ENCODE measurements around the gene DPH3. TPM values are rescaled to one million over a fixed set of nuclear protein-coding genes. Genes with fewer than 3 reads are reported as not detected.

DPH3 gene
- total and polyA plus RNA-seq, 2 experiments from 2014 or later: 15.3 to 84.3 TPM

GRCh38 chr3:16245609-16246008 is 19.1 kb downstream of the DPH3 start:
- Histone ChIP-seq H3K4me2 (no peak overlapping the region), H3F3A (replicated peaks; ENCODE audit: low read depth) (no peaks in the 10 kb centered on the region), H4K20me1 (replicated peaks; ENCODE audit: insufficient read depth) (no peaks in the 10 kb centered on the region; the same call in 1 of the 2 replicates), H3K27ac (ENCODE audit: low read depth) (no peak overlapping the region), H3K27me3 (ENCODE audit: insufficient read depth) (no peaks in the 10 kb centered on the region), H3K79me2 (replicated peaks; ENCODE audit: insufficient read depth) (no peaks in the 10 kb centered on the region), H3K9me2 (ENCODE audit: insufficient read depth) (no peaks in the 10 kb centered on the region), H3K4me1 (ENCODE audit: insufficient read depth) (no peaks in the 10 kb centered on the region), H3K4me3 (no peak overlapping the region), H3K36me3 (ENCODE audit: insufficient read depth) (no peaks in the 10 kb centered on the region), H2AFZ (0 out of 2 replicates have a peak overlapping the region, but pooled peaks have one; percentile 7)
- DNase-seq (ENCODE audit: low spot score) (no peak), ATAC-seq (no peak)
- TF ChIP-seq CREB1 (CRISPR knock-in tag; IDR thresholded peaks at IDR 0.05; ENCODE audit: low read depth) (no peak), EZH2phosphoT487 (IDR thresholded peaks at IDR 0.05; ENCODE audit: unreplicated experiment) (no peak), ZNF114 (CRISPR knock-in tag; IDR thresholded peaks at IDR 0.05) (no peak), CTCF (conservative IDR thresholded peaks at IDR 0.05; ENCODE audit: low read depth in 2 of 2) (no peak)
- Mint-ChIP-seq H3K27ac (no peak overlapping the region), H3K9me3 (no peaks in the 10 kb centered on the region; the same call in 2 of the 3 replicates), H3K4me1 (peaks cover 4% of the 10 kb centered on the region; the same call in 2 of the 3 replicates), H3K36me3 (ENCODE audit: low read depth) (no peaks in the 10 kb centered on the region), H3K4me3 (no peak overlapping the region), H3K27me3 (ENCODE audit: insufficient read depth, low read depth, poor library complexity) (peaks cover 8% of the 10 kb centered on the region)

GRCh38 chr3:16243706-16244490 is 20.8 kb downstream of the DPH3 start:
- H3K79me2 ChIP-seq (replicated peaks; ENCODE audit: insufficient read depth): no peaks in the 10 kb centered on the region
- no peaks in the 10 kb centered on the region for H4K20me1 ChIP-seq (replicated peaks; ENCODE audit: insufficient read depth)
- H3K4me1 ChIP-seq (ENCODE audit: insufficient read depth): no peaks in the 10 kb centered on the region
- no peaks in the 10 kb centered on the region for H3K36me3 Mint-ChIP-seq (ENCODE audit: low read depth)
- H3K4me2 ChIP-seq: no peak overlapping the region
- H3F3A ChIP-seq (replicated peaks; ENCODE audit: low read depth): no peaks in the 10 kb centered on the region
- H3K36me3 ChIP-seq (ENCODE audit: insufficient read depth): no peaks in the 10 kb centered on the region
- H3K27ac ChIP-seq (ENCODE audit: low read depth): no peak overlapping the region
- peaks cover 4% of the 10 kb centered on the region; the same call in 2 of the 3 replicates for H3K4me1 Mint-ChIP-seq
- TF ChIP-seq CREB1 (CRISPR knock-in tag; IDR thresholded peaks at IDR 0.05; ENCODE audit: low read depth): no peak
- TF ChIP-seq, protein P1, sequence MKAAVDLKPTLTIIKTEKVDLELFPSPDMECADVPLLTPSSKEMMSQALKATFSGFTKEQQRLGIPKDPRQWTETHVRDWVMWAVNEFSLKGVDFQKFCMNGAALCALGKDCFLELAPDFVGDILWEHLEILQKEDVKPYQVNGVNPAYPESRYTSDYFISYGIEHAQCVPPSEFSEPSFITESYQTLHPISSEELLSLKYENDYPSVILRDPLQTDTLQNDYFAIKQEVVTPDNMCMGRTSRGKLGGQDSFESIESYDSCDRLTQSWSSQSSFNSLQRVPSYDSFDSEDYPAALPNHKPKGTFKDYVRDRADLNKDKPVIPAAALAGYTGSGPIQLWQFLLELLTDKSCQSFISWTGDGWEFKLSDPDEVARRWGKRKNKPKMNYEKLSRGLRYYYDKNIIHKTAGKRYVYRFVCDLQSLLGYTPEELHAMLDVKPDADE (IDR thresholded peaks at IDR 0.05): no peak
- TF ChIP-seq STAT1 (IDR thresholded peaks at IDR 0.05; ENCODE audit: unreplicated experiment): no peak
- no peak for TF ChIP-seq ZNF331 (CRISPR knock-in tag; IDR thresholded peaks at IDR 0.05; ENCODE audit: low read depth)
- no peak for TF ChIP-seq CTCF (conservative IDR thresholded peaks at IDR 0.05; ENCODE audit: low read depth in 2 of 2)
- TF ChIP-seq POLR2AphosphoS5 (IDR thresholded peaks at IDR 0.05; ENCODE audit: low read depth): no peak
- TF ChIP-seq ZNF114 (CRISPR knock-in tag; IDR thresholded peaks at IDR 0.05): no peak
- no peak for TF ChIP-seq REST (IDR thresholded peaks at IDR 0.05; ENCODE audit: unreplicated experiment)
- no peak for TF ChIP-seq JUNB (IDR thresholded peaks at IDR 0.05; ENCODE audit: unreplicated experiment)
- TF ChIP-seq NANOG (IDR thresholded peaks at IDR 0.05; ENCODE audit: borderline replicate concordance): no peak
- no peak overlapping the region for H3K4me3 ChIP-seq
- ATAC-seq: no peak
- H3K27me3 Mint-ChIP-seq (ENCODE audit: insufficient read depth, low read depth, poor library complexity): peaks cover 6% of the 10 kb centered on the region
- no peak for DNase-seq (ENCODE audit: low spot score)
- H3K27ac Mint-ChIP-seq: no peak overlapping the region
- H3K9me3 Mint-ChIP-seq: no peaks in the 10 kb centered on the region; the same call in 2 of the 3 replicates
- peak overlapping the region; percentile 10; the same call in 1 of the 2 replicates for H2AFZ ChIP-seq
- H3K4me3 Mint-ChIP-seq: no peak overlapping the region
- no peaks in the 10 kb centered on the region for H3K9me2 ChIP-seq (ENCODE audit: insufficient read depth)
- no peaks in the 10 kb centered on the region for H3K27me3 ChIP-seq (ENCODE audit: insufficient read depth)
